HG02885 (cell line): ENCODE data around the gene CD274.
"Not testable (repeated sequence)": the region's sequence is repeated elsewhere in the genome, so short reads cannot be mapped to it uniquely, and the experiment has no call there.

Source experiments
- ATAC-seq: cut with Tn5 transposase; IDR thresholded peaks from one replicate; pipeline ENCODE4 v1.9.1; 2021; ENCODE audit warnings: mild to moderate bottlenecking; ENCODE audit not compliant: unreplicated experiment, poor library complexity

The CD274 gene

DNA sequence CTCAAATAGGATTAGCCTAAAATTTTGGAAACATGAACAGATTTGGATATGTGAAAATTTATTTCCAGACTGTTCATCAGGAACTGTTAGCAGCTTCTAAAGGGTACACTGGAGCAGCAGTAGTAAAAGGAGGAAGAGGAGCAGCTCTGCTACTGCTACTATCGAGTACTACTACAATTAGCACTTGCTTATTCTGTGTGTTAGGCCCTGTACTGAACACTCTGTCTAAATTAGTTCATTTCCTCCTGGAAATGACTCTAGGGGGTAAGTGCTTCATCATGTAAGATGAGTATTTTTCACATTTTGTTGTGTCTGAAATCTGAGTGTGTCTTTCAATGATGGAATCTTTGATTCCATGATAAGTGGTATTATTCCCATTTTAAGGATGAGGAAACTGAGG is 9.8 kb downstream of the CD274 start:
- ATAC-seq = no peak

GRCh38 chr9:5464831-5465330 is 14.5 kb downstream of the CD274 start:
- not testable (repeated sequence) for ATAC-seq

DNA sequence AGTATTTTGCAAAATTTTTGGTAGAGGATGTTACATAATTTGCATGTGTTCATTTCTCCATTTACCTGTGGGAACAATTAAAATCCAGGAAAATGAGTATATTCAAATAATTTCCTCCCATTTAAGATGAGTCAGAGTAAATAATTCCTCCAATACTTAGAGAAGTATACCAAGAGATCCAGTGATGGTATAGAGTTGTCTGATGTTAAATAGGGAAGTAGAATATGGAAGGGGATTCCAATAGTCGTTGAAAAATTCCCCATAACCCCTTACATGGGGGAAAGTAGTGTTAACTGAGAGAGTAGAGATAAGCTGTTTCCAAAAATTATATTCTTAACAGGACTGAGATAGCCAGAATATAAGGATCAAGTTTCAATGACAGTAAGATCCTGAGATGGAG is 15.7 kb downstream of the CD274 start:
- ATAC-seq = no peak

- no peak for ATAC-seq
Observed at GRCh38 chr9:5466766-5467165, 16.4 kb downstream of the CD274 start.

- no peak for ATAC-seq
Observed at GRCh38 chr9:5468850-5469249, 18.5 kb downstream of the CD274 start.

DNA sequence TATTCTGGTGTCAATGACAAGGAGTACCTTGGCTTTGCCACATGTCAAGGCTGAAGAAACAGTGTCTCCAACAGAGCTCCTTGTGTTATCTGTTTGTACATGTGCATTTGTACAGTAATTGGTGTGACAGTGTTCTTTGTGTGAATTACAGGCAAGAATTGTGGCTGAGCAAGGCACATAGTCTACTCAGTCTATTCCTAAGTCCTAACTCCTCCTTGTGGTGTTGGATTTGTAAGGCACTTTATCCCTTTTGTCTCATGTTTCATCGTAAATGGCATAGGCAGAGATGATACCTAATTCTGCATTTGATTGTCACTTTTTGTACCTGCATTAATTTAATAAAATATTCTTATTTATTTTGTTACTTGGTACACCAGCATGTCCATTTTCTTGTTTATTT is 19.8 kb downstream of the CD274 start:
- no peak for ATAC-seq

DNA sequence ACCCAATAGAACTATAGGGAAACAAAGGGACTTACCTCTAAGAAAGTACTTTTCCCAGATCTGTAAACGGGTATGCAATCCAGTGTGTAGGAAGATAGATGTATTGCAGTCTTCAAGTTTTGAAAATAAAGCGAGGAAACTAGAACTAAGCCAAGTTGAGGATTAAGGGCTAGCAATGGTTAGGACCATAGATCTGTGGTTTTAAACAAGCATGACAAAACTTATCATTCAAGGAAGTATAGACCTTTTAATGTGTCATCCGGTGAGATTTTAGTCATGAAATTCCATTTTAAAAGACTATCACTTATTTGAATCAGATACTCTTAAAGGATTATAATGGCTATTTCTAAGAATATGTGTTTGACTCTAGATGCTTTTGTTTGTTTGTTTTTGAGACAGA is 20.5 kb downstream of the CD274 start:
- no peak for ATAC-seq

DNA sequence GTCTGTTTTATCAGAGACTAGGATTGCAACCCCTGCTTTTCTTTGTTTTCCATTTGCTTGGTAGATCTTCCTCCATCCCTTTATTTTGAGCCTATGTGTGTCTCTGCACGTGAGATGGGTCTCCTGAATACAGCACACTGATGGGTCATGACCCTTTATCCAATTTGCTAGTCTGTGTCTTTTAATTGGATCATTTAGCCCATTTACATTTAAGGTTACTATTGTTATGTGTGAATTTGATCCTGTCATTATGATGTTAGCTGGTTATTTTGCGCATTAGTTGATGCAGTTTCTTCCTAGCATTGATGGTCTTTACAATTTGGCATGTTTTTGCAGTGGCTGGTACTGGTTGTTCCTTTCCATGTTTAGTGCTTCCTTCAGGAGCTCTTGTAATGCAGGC is 25.3 kb downstream of the CD274 start:
- ATAC-seq = not testable (repeated sequence)

DNA sequence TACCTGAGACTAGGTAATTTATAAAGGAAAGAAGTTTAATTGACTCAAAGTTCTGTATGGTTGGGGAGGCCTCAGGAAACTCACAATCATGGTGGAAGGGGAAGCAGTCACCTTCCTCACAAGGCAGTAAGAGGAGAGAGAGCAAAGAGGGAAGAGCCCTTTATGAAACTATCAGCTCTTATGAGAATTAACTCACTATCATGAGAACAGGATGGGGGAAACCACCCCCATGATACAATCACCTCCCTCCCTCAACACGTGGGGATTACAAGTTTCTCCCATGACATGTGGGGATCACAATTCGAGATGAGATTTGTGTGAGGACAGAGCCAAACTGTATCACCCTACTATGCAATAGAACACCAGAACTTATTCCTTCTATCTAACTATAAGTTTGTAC is 27.9 kb downstream of the CD274 start:
- ATAC-seq = no peak

GRCh38 chr9:5479994-5480694 is 29.8 kb downstream of the CD274 start:
- peak; percentile 64 for ATAC-seq

DNA sequence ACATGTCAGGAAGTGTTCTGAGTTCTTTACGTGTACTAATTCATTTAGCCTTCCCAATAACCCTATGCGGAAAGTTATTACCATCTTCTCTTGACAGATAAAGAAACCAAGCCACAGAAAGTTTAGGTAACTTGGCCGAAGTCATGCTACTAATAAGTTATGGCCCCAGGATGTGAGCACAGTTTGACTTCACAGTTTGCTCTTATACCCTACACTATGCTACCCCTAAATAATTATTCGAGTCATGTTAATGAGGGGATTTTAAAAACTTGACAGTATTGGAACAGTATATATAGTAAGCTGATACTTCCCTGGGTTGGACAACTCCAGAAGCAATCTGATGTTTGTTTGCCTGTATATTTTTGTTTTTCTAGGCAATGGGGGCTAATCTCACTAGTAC is 30.6 kb downstream of the CD274 start:
- ATAC-seq = no peak

DNA sequence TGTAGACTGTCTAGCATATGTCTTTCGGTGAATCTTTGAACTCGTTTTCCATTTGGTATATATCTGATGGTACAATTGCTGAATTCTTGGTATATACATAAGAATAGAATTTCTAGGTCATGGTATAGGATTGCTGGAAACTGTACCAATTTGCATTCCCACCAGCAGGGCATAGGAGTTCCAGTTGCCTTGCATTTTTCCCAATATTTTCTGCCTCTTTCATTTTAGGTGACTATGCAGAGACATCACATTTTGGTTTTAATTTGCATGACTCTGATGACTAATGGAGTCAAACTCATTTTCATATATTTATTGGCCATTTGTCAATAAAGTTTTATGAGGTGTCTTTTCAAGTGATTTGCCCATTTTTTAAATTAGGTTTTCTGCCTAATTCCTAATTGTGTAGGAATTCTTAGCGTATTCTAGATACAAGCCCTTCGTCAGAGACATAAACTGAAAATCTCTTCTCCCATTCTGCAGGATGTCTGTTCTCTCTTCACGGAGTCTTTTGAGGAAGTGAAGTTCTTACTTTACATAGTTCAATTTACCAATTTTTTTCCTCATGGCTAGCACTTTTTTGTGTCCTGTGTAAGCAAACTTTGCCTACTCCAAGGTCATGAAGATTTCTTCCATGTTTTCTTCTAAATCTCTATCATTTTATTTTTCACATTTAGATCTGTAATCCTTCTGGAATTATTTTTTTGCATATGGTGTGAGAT is 31.1 kb downstream of the CD274 start:
- ATAC-seq = no peak

- ATAC-seq = no peak
Observed at GRCh38 chr9:5482194-5482593, 31.9 kb downstream of the CD274 start.

GRCh38 chr9:5483306-5483705 is 33.0 kb downstream of the CD274 start:
- ATAC-seq = no peak

GRCh38 chr9:5485378-5486085 is 35.2 kb downstream of the CD274 start:
- no peak for ATAC-seq

- ATAC-seq = no peak
Observed at GRCh38 chr9:5486988-5487387, 36.6 kb downstream of the CD274 start.

- no peak for ATAC-seq
Observed at GRCh38 chr9:5488221-5489008, 38.1 kb downstream of the CD274 start.

DNA sequence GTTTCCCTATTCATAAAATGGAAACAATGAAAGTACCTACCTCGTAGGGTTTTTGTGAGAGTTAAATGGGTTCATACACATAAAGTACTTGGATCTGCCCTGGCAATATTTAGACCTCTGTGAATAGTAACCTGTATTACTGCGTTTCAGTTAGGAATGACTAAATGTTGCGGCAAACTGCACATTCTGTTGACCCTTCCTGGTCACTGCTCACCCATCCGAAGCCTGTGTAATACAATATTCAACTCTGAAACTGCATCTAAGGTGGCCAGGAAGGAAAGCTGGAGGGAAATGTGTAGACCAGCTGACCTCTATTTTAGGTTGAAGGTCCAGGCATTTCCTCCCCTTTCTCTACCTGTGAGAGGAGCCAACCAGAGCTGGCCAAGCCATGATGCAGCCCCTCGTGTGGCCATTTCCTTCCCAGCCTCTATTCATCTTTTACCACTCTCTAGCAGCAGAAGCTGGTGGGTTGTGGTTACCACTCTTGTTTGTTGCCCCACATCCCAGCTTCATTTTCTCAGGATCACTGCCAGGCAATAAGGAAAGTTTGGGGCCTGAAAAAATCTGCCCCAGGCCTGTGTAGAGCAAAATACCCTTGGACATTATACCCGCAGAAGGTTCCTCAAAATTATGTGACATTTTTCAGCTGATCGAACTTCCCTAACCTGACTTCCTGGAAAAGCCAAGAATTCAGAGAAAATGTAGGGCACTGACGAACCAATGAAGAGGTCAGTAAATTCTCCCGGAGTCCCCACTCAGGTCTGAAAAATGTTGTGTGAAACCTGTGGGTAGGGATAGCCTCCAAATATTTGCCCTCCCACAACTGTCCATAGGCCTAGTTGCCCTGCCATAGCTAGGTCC is 39.5 kb downstream of the CD274 start:
- no peak for ATAC-seq

DNA sequence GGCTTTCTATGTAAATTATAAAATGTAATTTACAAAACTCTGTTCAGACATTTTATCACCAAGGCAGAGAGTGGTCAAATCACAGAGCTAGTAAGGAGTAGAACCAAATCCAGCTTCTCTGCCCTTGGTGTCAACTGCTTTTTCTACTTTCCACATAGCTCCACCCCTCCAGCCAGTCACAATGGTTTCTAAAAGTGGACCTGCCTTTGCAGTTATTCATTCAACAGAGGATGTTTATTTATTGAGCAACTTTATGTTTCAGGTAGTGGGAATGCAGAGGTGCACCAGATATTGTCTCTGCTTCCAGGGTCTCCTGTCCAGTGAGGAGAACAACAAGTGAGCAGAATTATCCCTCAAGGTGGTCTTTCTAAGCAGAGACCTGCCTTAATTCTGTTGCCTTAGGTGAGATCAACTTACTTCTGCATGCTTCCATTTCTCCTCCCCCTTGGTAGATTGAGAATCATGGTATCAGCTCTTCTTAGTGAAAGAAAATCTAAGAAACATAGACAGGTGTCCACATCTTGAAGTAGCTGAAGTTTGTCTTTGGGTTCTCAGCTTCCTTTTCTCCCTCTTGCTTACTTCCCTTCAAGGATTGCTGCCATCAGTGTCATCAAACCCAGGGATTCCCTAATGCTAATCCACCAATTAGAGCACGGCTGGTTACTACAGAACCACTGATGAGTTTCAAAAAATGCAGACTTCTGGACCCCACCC is 42.8 kb downstream of the CD274 start:
- ATAC-seq = no peak
